ENCODE measurements around the gene TFDP1. TPM values are rescaled to one million over a fixed set of nuclear protein-coding genes. Genes with fewer than 3 reads are reported as not detected.

TFDP1 gene
- total RNA-seq, 4 donors from 2014 or later = 30.7 to 42.2 (median 32.1) TPM

DNA sequence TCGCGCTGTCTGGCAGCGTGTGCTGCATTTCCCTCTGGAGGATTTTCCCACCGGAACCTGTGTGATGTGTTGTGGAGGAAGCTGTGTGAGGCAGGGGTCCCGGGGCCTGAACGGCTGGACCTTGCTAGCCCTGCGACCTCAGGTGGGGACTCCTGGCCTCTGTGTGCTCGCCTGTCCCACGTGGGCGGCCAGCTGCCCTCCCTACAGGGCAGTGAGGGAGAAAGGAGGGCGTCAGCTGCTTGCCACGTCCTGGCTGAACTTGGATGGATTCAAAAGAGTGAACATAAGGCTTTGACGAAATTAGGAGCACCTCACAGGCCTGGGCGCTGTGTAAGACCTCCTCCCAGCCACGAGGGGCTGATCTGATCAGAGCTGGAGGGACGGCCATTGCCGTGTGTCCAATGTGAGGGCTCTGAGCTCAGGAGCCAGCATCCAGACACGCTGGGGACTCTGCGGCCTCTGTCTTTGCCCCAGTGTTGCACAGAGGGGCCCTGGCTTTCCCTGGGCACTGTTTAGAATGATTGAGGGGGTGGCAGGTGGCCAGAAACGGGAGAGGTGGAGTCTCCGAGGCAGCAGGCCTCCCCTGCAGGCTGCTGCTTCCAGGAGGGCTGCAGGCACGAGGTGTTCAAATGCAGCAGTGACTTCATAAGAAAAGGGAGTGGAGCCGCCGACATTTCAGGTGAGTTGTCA lies 13.0 kb downstream of the TFDP1 start:
- Histone ChIP-seq H3K9me3 (no peaks in the 10 kb centered on the region), H3K36me3 (peaks cover 0 to 49% (median 17%) of the 10 kb centered on the region in 4 donors), H3K27me3 (no peaks in the 10 kb centered on the region), H3K4me3 (no peak overlapping the region), H3K4me1 (no peaks in the 10 kb centered on the region), H3K27ac (replicated peaks in 1 of 4) (no peak overlapping the region)
- no peak for DNase-seq (ENCODE audit: extremely low spot score)
- intact Hi-C loops (cut with DNase I) = no loop called here
- 90% methylated on average over 16 of the region's 24 CpGs for WGBS
- TF ChIP-seq POLR2AphosphoS5 (IDR thresholded peaks at IDR 0.05) (no peak), EP300 (IDR thresholded peaks at IDR 0.05) (no peak), POLR2A (IDR thresholded peaks at IDR 0.05; ENCODE audit: low read depth) (no peak)
- TF ChIP-seq, protein P1, sequence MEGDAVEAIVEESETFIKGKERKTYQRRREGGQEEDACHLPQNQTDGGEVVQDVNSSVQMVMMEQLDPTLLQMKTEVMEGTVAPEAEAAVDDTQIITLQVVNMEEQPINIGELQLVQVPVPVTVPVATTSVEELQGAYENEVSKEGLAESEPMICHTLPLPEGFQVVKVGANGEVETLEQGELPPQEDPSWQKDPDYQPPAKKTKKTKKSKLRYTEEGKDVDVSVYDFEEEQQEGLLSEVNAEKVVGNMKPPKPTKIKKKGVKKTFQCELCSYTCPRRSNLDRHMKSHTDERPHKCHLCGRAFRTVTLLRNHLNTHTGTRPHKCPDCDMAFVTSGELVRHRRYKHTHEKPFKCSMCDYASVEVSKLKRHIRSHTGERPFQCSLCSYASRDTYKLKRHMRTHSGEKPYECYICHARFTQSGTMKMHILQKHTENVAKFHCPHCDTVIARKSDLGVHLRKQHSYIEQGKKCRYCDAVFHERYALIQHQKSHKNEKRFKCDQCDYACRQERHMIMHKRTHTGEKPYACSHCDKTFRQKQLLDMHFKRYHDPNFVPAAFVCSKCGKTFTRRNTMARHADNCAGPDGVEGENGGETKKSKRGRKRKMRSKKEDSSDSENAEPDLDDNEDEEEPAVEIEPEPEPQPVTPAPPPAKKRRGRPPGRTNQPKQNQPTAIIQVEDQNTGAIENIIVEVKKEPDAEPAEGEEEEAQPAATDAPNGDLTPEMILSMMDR (IDR thresholded peaks at IDR 0.05) = no peak

DNA sequence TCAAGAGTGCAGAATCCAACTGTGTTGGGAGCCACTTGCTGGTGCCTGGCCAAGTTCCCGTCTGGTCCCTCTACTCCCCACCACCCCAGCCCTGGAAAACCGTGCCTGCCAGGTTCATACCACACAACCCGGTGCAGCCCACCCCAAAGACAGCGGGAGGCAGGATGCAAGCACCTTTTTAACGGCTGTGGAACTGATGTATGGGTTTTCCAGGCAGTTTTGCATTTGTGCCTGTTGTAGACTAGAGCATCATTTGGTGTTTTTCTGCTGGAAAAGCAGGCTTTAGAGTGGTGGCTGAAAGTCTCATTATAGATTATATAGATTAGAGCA lies 13.5 kb downstream of the TFDP1 start:
- intact Hi-C loops (cut with DNase I) = no loop called here
- TF ChIP-seq, protein P1 (IDR thresholded peaks at IDR 0.05) = no peak
- TF ChIP-seq POLR2AphosphoS5 (IDR thresholded peaks at IDR 0.05) = no peak
- Histone ChIP-seq H3K4me1 (no peaks in the 10 kb centered on the region), H3K4me3 (no peak overlapping the region), H3K27me3 (no peaks in the 10 kb centered on the region), H3K9me3 (no peaks in the 10 kb centered on the region), H3K27ac (replicated peaks in 1 of 4) (no peak overlapping the region), H3K36me3 (peaks cover 0 to 44% (median 17%) of the 10 kb centered on the region in 4 donors)
- 90% methylated on average over 4 of the region's 5 CpGs for WGBS
- DNase-seq (ENCODE audit: extremely low spot score) = no peak

DNA sequence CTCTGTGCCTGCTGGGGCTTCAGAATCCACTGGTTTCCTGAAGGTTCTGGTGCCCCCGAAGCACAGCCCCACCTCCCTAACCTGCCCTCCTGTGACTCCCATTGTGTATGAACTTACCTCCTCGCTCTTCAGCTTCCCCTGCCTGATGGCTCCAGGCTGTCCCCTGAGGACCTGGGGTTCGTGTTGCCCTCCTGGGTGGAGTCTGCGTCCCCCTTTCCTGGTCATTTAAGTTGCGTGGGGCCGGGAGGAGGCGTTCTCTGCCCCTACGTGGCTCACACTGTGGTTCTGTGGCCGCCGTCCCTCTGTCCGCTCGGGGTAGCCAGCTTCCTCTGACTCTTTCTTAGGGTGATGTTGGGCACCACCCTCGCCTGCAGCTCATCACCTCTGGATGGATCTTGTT lies 13.9 kb downstream of the TFDP1 start:
- no peak for DNase-seq (ENCODE audit: extremely low spot score)
- H3K9me3 ChIP-seq = no peaks in the 10 kb centered on the region
- 97% methylated on average over 11 of the region's 13 CpGs for WGBS
- peaks cover 0 to 44% (median 17%) of the 10 kb centered on the region in 4 donors for H3K36me3 ChIP-seq
- intact Hi-C loops (cut with DNase I) = no loop called here
- TF ChIP-seq EP300 (IDR thresholded peaks at IDR 0.05) (no peak), POLR2A (IDR thresholded peaks at IDR 0.05; ENCODE audit: low read depth) (no peak), POLR2AphosphoS5 (IDR thresholded peaks at IDR 0.05) (no peak)
- TF ChIP-seq, protein P1 (IDR thresholded peaks at IDR 0.05) = no peak
- H3K27me3 ChIP-seq = no peaks in the 10 kb centered on the region
- no peak overlapping the region for H3K4me3 ChIP-seq
- H3K4me1 ChIP-seq = no peaks in the 10 kb centered on the region
- H3K27ac ChIP-seq (replicated peaks in 1 of 4) = no peak overlapping the region

DNA sequence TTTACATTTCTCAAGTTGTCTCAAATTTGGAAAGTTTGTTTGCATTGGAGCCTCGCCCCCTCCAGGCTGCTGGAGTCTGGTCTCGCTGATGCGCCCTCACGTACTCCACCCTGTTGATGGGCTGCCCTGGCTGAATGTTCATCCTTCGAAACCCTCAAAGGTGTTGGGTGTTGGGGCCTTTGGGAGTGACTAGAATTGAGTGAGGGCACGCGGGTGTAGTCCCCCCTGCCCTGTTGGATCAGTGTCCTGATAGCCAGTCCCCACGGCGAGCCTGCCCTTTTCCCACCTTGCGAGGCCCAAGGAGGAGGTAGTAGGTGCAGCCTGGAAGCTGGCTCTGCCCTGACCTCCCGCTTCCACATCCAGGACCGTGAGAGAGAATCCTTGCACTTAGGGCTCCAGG lies 14.8 kb downstream of the TFDP1 start:
- intact Hi-C loops (cut with DNase I) = no loop called here
- 95% methylated on average over 12 of the region's 12 CpGs for WGBS
- no peak overlapping the region for H3K4me3 ChIP-seq

More for the DNA sequence above, 14.8 kb downstream of the TFDP1 start:
- Histone ChIP-seq H3K36me3 (peaks cover 0 to 44% (median 17%) of the 10 kb centered on the region in 4 donors), H3K4me1 (no peaks in the 10 kb centered on the region), H3K27me3 (no peaks in the 10 kb centered on the region), H3K9me3 (no peaks in the 10 kb centered on the region), H3K27ac (replicated peaks in 1 of 4) (no peak overlapping the region)
- no peak for TF ChIP-seq EP300 (IDR thresholded peaks at IDR 0.05)
- no peak for TF ChIP-seq POLR2AphosphoS5 (IDR thresholded peaks at IDR 0.05)
- TF ChIP-seq POLR2A (IDR thresholded peaks at IDR 0.05; ENCODE audit: low read depth) = no peak
- TF ChIP-seq, protein P1 (IDR thresholded peaks at IDR 0.05) = no peak
- DNase-seq (ENCODE audit: extremely low spot score) = no peak
